Uterus (tissue), 4 donors: ENCODE measurements around the gene CACNB1. TPM values are rescaled to one million over a fixed set of nuclear protein-coding genes. Genes with fewer than 3 reads are reported as not detected.

Experiments
- DNase-seq, 2 donors: peaks; one replicate each; pipeline ENCODE4 v3.0.0-alpha.2; 2019 to 2020
- H3K27ac ChIP-seq, 2 donors: fragments of 200-600 bp; sonication (generic); 1 replicate in 1 of 2; 2 replicates in 1 of 2; pipeline ENCODE4 v1.5.1; 2016 to 2018
- H3K27me3 ChIP-seq, 2 donors: fragments of 200-600 bp; sonication (generic); one replicate each; pipeline ENCODE4 v1.5.1; 2018 to 2019; ENCODE audit warnings: control low read depth in 1 of 2
- H3K36me3 ChIP-seq, 2 donors: fragments of 200-600 bp; sonication (generic); one replicate each; pipeline ENCODE4 v1.5.1; 2019; ENCODE audit warnings: control low read depth in 1 of 2
- H3K4me1 ChIP-seq, 2 donors: fragments of 200-600 bp; sonication (generic); one replicate each; pipeline ENCODE4 v1.5.1; 2018 to 2019; ENCODE audit warnings: control low read depth in 1 of 2
- H3K4me3 ChIP-seq, 2 donors: fragments of 200-600 bp; sonication (generic); 1 replicate in 1 of 2; 2 replicates in 1 of 2; pipeline ENCODE4 v1.5.1; 2018 to 2019; ENCODE audit warnings: mild to moderate bottlenecking in 1 of 2
- H3K9me3 ChIP-seq, 2 donors: fragments of 200-600 bp; sonication (generic); one replicate each; pipeline ENCODE4 v1.5.1; 2019; ENCODE audit warnings: control low read depth in 1 of 2
- CTCF ChIP-seq, 4 experiments: fragments of 200-600 bp in 2 of 4; fragments of 450-650 bp in 2 of 4; sonication (generic) in 2 of 4; IDR thresholded peaks; one replicate each; pipeline ENCODE4 v1.5.1; 2016 to 2019; ENCODE audit warnings: antibody characterized with exemption in 4 of 4, mild to moderate bottlenecking in 2 of 4, moderate library complexity in 1 of 4
- POLR2A ChIP-seq, 2 donors: fragments of 450-650 bp; IDR thresholded peaks; one replicate each; pipeline ENCODE4 v1.6.1; 2016; ENCODE audit warnings: antibody characterized with exemption in 2 of 2, mild to moderate bottlenecking in 1 of 2, moderate library complexity in 1 of 2
- intact Hi-C: fragments of 100-400 bp; cut with DNase I; formaldehyde crosslinking; loops from one replicate; pipeline ENCODE4 v1.15.1; 2023; ENCODE audit warnings: low total_unique reads
- total RNA-seq, 4 donors: library from RNA; depleted of rRNA in 3 of 4; stranded (reverse); fragments of >200 nt in 3 of 4; gene quantifications; one replicate each; pipeline versions ENCODE4 v1.1.0 to v1.2.4, GENCODE V29; 2014 to 2023
- donor health status: DM: yes; HTN: yes; CAD: no.

Gene CACNB1
- total RNA-seq, 4 donors from 2014 or later: 5.6 to 23.3 (median 8.4) TPM

GRCh38 chr17:39151150-39151942 is 46.1 kb downstream of the CACNB1 start, which contains the start of gene PLXDC1:
Gene PLXDC1, minus strand, starts transcription at chr17:39151637. Its CDS starts 200 bp downstream, at chr17:39151437.
- Histone ChIP-seq H3K9me3 (no peaks in the 10 kb centered on the region), H3K36me3 (no peaks in the 10 kb centered on the region), H3K27me3 (no peaks in the 10 kb centered on the region), H3K4me3 (peak within 1 kb of the TSS; percentile 87 to 92), H3K4me1 (no peaks in the 10 kb centered on the region), H3K27ac (peak within 1 kb of the TSS; percentile 96 to 99)
- intact Hi-C loops: no loop called here
- peak in 1 of 2 donors; percentile 40 for DNase-seq
- TF ChIP-seq POLR2A (IDR thresholded peaks at IDR 0.05) (no peak), CTCF (IDR thresholded peaks at IDR 0.05) (no peak)

- no peaks in the 10 kb centered on the region for H3K36me3 ChIP-seq
- peak overlapping the region; percentile 87 to 92 for H3K4me3 ChIP-seq
- peak overlapping the region; percentile 96 to 99 for H3K27ac ChIP-seq
- no peaks in the 10 kb centered on the region for H3K27me3 ChIP-seq
- H3K9me3 ChIP-seq: no peaks in the 10 kb centered on the region
- no peaks in the 10 kb centered on the region for H3K4me1 ChIP-seq
- no peak for DNase-seq
- intact Hi-C loops: no loop called here
- no peak for TF ChIP-seq POLR2A (IDR thresholded peaks at IDR 0.05)
- no peak for TF ChIP-seq CTCF (IDR thresholded peaks at IDR 0.05)
Observed at GRCh38 chr17:39150795-39151149, 46.7 kb downstream of the CACNB1 start.

GRCh38 chr17:39150104-39150634 is 47.3 kb downstream of the CACNB1 start:
- intact Hi-C loops: no loop called here
- Histone ChIP-seq H3K27ac (peak overlapping the region; percentile 96 to 99), H3K4me1 (no peaks in the 10 kb centered on the region), H3K36me3 (no peaks in the 10 kb centered on the region), H3K4me3 (no peak overlapping the region), H3K27me3 (no peaks in the 10 kb centered on the region), H3K9me3 (no peaks in the 10 kb centered on the region)
- TF ChIP-seq POLR2A (IDR thresholded peaks at IDR 0.05) (no peak), CTCF (IDR thresholded peaks at IDR 0.05) (no peak)
- no peak for DNase-seq

GRCh38 chr17:39147221-39148185 is 50.0 kb downstream of the CACNB1 start:
- Histone ChIP-seq H3K27me3 (no peaks in the 10 kb centered on the region), H3K4me3 (no peak overlapping the region), H3K4me1 (no peaks in the 10 kb centered on the region), H3K36me3 (no peaks in the 10 kb centered on the region), H3K27ac (no peak overlapping the region), H3K9me3 (no peaks in the 10 kb centered on the region)
- no peak for TF ChIP-seq CTCF (IDR thresholded peaks at IDR 0.05)
- no peak for TF ChIP-seq POLR2A (IDR thresholded peaks at IDR 0.05)
- intact Hi-C loops: no loop called here
- DNase-seq: no peak
